BJ (cell line): Measurements from ENCODE around the gene RIMBP2. TPM values are rescaled to one million over a fixed set of nuclear protein-coding genes. Genes with fewer than 3 reads are reported as not detected.

Experiments used
- CTCF ChIA-PET: fragments of 350-600 bp; formaldehyde crosslinking; extraction: SDS; loops from one replicate; lab custom pipeline; 2021; ENCODE audit warnings: antibody characterized with exemption, inconsistent platforms; lab: Yijun Ruan, JAX
- POLR2A ChIA-PET: fragments of 300-600 bp; sonication (Branson Sonifier 250); formaldehyde crosslinking; extraction: SDS; loops from one replicate; lab custom pipeline; 2021; ENCODE audit warnings: antibody characterized with exemption; lab: Charles Lee
- DNase-seq: peaks from one replicate; pipeline ENCODE4 v3.0.0-alpha.2; 2011; ENCODE audit warnings: low read depth
- H3K27me3 ChIP-seq: 2 replicates; pipeline ENCODE4 v1.6.0; 2011; ENCODE audit warnings: low read length; ENCODE audit not compliant: control insufficient read depth, insufficient read depth
- H3K36me3 ChIP-seq: 2 replicates; pipeline ENCODE4 v1.5.1; 2011; ENCODE audit warnings: low read length; ENCODE audit not compliant: control insufficient read depth, insufficient read depth
- H3K4me3 ChIP-seq: 2 replicates; pipeline ENCODE4 v1.5.1; 2011; ENCODE audit warnings: low read depth, mild to moderate bottlenecking, control low read depth, low read length
- CTCF ChIP-seq: IDR thresholded peaks from 2 replicates; pipeline ENCODE4 v1.5.1; 2011; ENCODE audit warnings: low read depth, mild to moderate bottlenecking, control low read depth, inconsistent platforms, low read length, moderate library complexity; ENCODE audit not compliant: insufficient read depth
- polyA plus RNA-seq: library from polyadenylated mRNA; depleted of rRNA; stranded (reverse); fragments of >200 nt; gene quantifications from 2 replicates; pipeline ENCODE4 v1.2.3, GENCODE V29; 2011

Gene RIMBP2
- polyA plus RNA-seq, 1 experiment = 0.05 TPM

GRCh38 chr12:130636370-130636769, 79.7 kb downstream of the RIMBP2 start:
- TF ChIP-seq CTCF = no peak
- DNase-seq = no peak
- Histone ChIP-seq H3K36me3 (no peaks in the 10 kb centered on the region), H3K4me3 (no peak overlapping the region), H3K27me3 (no peaks in the 10 kb centered on the region)
- POLR2A ChIA-PET = no interaction called here
- CTCF ChIA-PET = no interaction called here

- CTCF ChIA-PET = no interaction called here
- Histone ChIP-seq H3K4me3 (no peak overlapping the region), H3K27me3 (no peaks in the 10 kb centered on the region), H3K36me3 (no peaks in the 10 kb centered on the region)
- POLR2A ChIA-PET = no interaction called here
- no peak for TF ChIP-seq CTCF
- no peak for DNase-seq
These were observed 81.2 kb downstream of the RIMBP2 start for GRCh38 chr12:130634866-130635265.

GRCh38 chr12:130633771-130634170, 82.3 kb downstream of the RIMBP2 start:
- no peak overlapping the region for H3K4me3 ChIP-seq
- CTCF ChIA-PET = no interaction called here

GRCh38 chr12:130632642-130633041, 83.5 kb downstream of the RIMBP2 start:
- Histone ChIP-seq H3K36me3 (no peaks in the 10 kb centered on the region), H3K27me3 (no peaks in the 10 kb centered on the region), H3K4me3 (no peak overlapping the region)
- CTCF ChIA-PET = no interaction called here
- POLR2A ChIA-PET = no interaction called here
- no peak for DNase-seq
- no peak for TF ChIP-seq CTCF

More at GRCh38 chr12:130633771-130634170, 82.3 kb downstream of the RIMBP2 start:
- POLR2A ChIA-PET = no interaction called here
- Histone ChIP-seq H3K27me3 (no peaks in the 10 kb centered on the region), H3K36me3 (no peaks in the 10 kb centered on the region)
- TF ChIP-seq CTCF = no peak
- DNase-seq = no peak

- ChIA-PET CTCF (no interaction called here), POLR2A (no interaction called here)
- no peak for DNase-seq
- TF ChIP-seq CTCF = no peak
- Histone ChIP-seq H3K27me3 (no peaks in the 10 kb centered on the region), H3K4me3 (no peak overlapping the region), H3K36me3 (no peaks in the 10 kb centered on the region)
These were observed 87.8 kb downstream of the RIMBP2 start for GRCh38 chr12:130628304-130628703.
